ENCODE results near the gene TMEM18.

Gene TMEM18

GRCh38 chr2:620004-620403 lies 57.2 kb downstream of the TMEM18 start:
- no peak overlapping the region for H3K4me3 ChIP-seq (ENCODE audit: low read depth, low read length)
- no peak overlapping the region for H3K23ac ChIP-seq (ENCODE audit: low read length)
- H4K91ac ChIP-seq (ENCODE audit: low read depth, low read length) = no peak overlapping the region
- H3K14ac ChIP-seq (ENCODE audit: low read length) = no peak overlapping the region
- no peaks in the 10 kb centered on the region for H3K4me1 ChIP-seq (ENCODE audit: control insufficient read depth in 1 of 2, insufficient read depth in 2 of 2, low read length in 2 of 2)
- no peak overlapping the region for H3K4ac ChIP-seq (ENCODE audit: low read depth, low read length)
- H3K27ac ChIP-seq (ENCODE audit: low read depth, low read length) = no peak overlapping the region
- no peak overlapping the region for H2AK5ac ChIP-seq (ENCODE audit: low read length)
- peak overlapping the region; percentile 39 for H3K9ac ChIP-seq (ENCODE audit: low read length)
- H2BK120ac ChIP-seq (ENCODE audit: insufficient read depth, low read length, poor library complexity) = no peak overlapping the region
- no peak overlapping the region for H2AFZ ChIP-seq (ENCODE audit: insufficient read depth, low read length, poor library complexity)
- H4K8ac ChIP-seq (ENCODE audit: low read depth, low read length) = no peak overlapping the region
- no peak overlapping the region for H2BK12ac ChIP-seq (ENCODE audit: low read length)
- no CpG with 5 or more reads among the region's 14 CpGs for WGBS (ENCODE audit: extremely low coverage, insufficient coverage, insufficient read length)
- H3K9me3 ChIP-seq (ENCODE audit: insufficient read depth, low read depth, low read length) = no peaks in the 10 kb centered on the region
- no peaks in the 10 kb centered on the region for H3K27me3 ChIP-seq (ENCODE audit: insufficient read depth, low read length)
- no peak for DNase-seq
- H3K79me2 ChIP-seq (ENCODE audit: control insufficient read depth, insufficient read depth, low read length, poor library complexity) = no peaks in the 10 kb centered on the region
- no peak overlapping the region for H2BK5ac ChIP-seq (ENCODE audit: low read depth, low read length, poor library complexity)
- no peaks in the 10 kb centered on the region for H3K79me1 ChIP-seq (ENCODE audit: low read length)
- no peak overlapping the region for H3K18ac ChIP-seq (ENCODE audit: low read length)
- H4K12ac ChIP-seq (ENCODE audit: low read depth, low read length) = no peak overlapping the region
- H3K4me2 ChIP-seq (ENCODE audit: low read length) = no peak overlapping the region
- H3K36me3 ChIP-seq (ENCODE audit: control insufficient read depth in 1 of 2, insufficient read depth in 2 of 2, low read length in 2 of 2) = no peaks in the 10 kb centered on the region

DNA sequence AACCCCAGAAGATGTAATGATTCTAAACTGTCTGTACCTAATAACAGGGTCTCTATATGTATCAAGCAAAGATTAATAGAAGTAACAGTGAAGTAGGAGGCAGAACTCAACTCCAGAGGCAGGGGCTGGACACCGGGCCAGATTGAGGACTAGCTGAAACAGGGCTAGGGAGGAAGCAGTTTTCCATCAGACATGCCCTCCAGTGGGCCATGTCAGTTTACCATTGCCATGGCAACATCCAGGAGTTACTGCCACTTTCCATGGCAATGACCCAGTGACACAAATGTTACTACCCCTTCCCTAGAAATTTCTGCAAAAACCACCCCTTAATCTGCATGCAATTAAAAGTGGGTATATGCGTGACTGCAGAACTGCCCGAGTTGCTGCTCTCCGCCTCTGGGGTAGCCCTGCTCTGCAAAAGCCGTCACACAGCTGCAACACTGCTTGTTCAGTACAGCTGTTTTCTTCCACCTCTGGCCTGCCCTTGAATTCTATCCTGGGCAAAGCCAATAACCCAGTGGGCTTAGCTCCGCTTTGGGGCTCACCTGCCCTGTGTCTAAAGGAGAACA lies 58.7 kb downstream of the TMEM18 start:
- no peak overlapping the region for H2BK12ac ChIP-seq (ENCODE audit: low read length)
- no peaks in the 10 kb centered on the region for H3K27me3 ChIP-seq (ENCODE audit: insufficient read depth, low read length)
- H2BK5ac ChIP-seq (ENCODE audit: low read depth, low read length, poor library complexity) = no peak overlapping the region
- H3K4me3 ChIP-seq (ENCODE audit: low read depth, low read length) = no peak overlapping the region
- H3K9ac ChIP-seq (ENCODE audit: low read length) = no peak overlapping the region
- H3K4me2 ChIP-seq (ENCODE audit: low read length) = no peak overlapping the region
- no peak overlapping the region for H3K18ac ChIP-seq (ENCODE audit: low read length)
- H4K12ac ChIP-seq (ENCODE audit: low read depth, low read length) = no peak overlapping the region
- H3K79me1 ChIP-seq (ENCODE audit: low read length) = no peaks in the 10 kb centered on the region
- no peaks in the 10 kb centered on the region for H3K4me1 ChIP-seq (ENCODE audit: control insufficient read depth in 1 of 2, insufficient read depth in 2 of 2, low read length in 2 of 2)
- no peaks in the 10 kb centered on the region for H3K9me3 ChIP-seq (ENCODE audit: insufficient read depth, low read depth, low read length)
- no peak overlapping the region for H2AFZ ChIP-seq (ENCODE audit: insufficient read depth, low read length, poor library complexity)
- DNase-seq = no peak
- no peak overlapping the region for H2BK120ac ChIP-seq (ENCODE audit: insufficient read depth, low read length, poor library complexity)
- H4K8ac ChIP-seq (ENCODE audit: low read depth, low read length) = no peak overlapping the region
- H3K79me2 ChIP-seq (ENCODE audit: control insufficient read depth, insufficient read depth, low read length, poor library complexity) = no peaks in the 10 kb centered on the region
- no peaks in the 10 kb centered on the region for H3K36me3 ChIP-seq (ENCODE audit: control insufficient read depth in 1 of 2, insufficient read depth in 2 of 2, low read length in 2 of 2)
- H3K27ac ChIP-seq (ENCODE audit: low read depth, low read length) = no peak overlapping the region
- WGBS (ENCODE audit: extremely low coverage, insufficient coverage, insufficient read length) = no CpG with 5 or more reads among the region's 6 CpGs
- H3K4ac ChIP-seq (ENCODE audit: low read depth, low read length) = no peak overlapping the region
- no peak overlapping the region for H4K91ac ChIP-seq (ENCODE audit: low read depth, low read length)
- H3K23ac ChIP-seq (ENCODE audit: low read length) = no peak overlapping the region
- H2AK5ac ChIP-seq (ENCODE audit: low read length) = no peak overlapping the region
- no peak overlapping the region for H3K14ac ChIP-seq (ENCODE audit: low read length)

- H3K4me2 ChIP-seq (ENCODE audit: low read length) = no peak overlapping the region
- no peak overlapping the region for H3K9ac ChIP-seq (ENCODE audit: low read length)
- no peak overlapping the region for H3K27ac ChIP-seq (ENCODE audit: low read depth, low read length)
- H2AK5ac ChIP-seq (ENCODE audit: low read length) = no peak overlapping the region
- no peaks in the 10 kb centered on the region for H3K79me1 ChIP-seq (ENCODE audit: low read length)
- H4K91ac ChIP-seq (ENCODE audit: low read depth, low read length) = no peak overlapping the region
- H2BK120ac ChIP-seq (ENCODE audit: insufficient read depth, low read length, poor library complexity) = no peak overlapping the region
- no peaks in the 10 kb centered on the region for H3K79me2 ChIP-seq (ENCODE audit: control insufficient read depth, insufficient read depth, low read length, poor library complexity)
- no peak for DNase-seq
- no CpG with 5 or more reads among the region's 3 CpGs for WGBS (ENCODE audit: extremely low coverage, insufficient coverage, insufficient read length)
- no peak overlapping the region for H4K12ac ChIP-seq (ENCODE audit: low read depth, low read length)
- no peaks in the 10 kb centered on the region for H3K4me1 ChIP-seq (ENCODE audit: control insufficient read depth in 1 of 2, insufficient read depth in 2 of 2, low read length in 2 of 2)
- no peak overlapping the region for H2BK12ac ChIP-seq (ENCODE audit: low read length)
- no peak overlapping the region for H3K4ac ChIP-seq (ENCODE audit: low read depth, low read length)
- no peaks in the 10 kb centered on the region for H3K9me3 ChIP-seq (ENCODE audit: insufficient read depth, low read depth, low read length)
- no peak overlapping the region for H3K18ac ChIP-seq (ENCODE audit: low read length)
- H2AFZ ChIP-seq (ENCODE audit: insufficient read depth, low read length, poor library complexity) = no peak overlapping the region
- no peak overlapping the region for H3K14ac ChIP-seq (ENCODE audit: low read length)
- H4K8ac ChIP-seq (ENCODE audit: low read depth, low read length) = no peak overlapping the region
- no peak overlapping the region for H3K23ac ChIP-seq (ENCODE audit: low read length)
- no peaks in the 10 kb centered on the region for H3K36me3 ChIP-seq (ENCODE audit: control insufficient read depth in 1 of 2, insufficient read depth in 2 of 2, low read length in 2 of 2)
- H3K4me3 ChIP-seq (ENCODE audit: low read depth, low read length) = no peak overlapping the region
- no peak overlapping the region for H2BK5ac ChIP-seq (ENCODE audit: low read depth, low read length, poor library complexity)
- H3K27me3 ChIP-seq (ENCODE audit: insufficient read depth, low read length) = no peaks in the 10 kb centered on the region
These were observed 59.2 kb downstream of the TMEM18 start for GRCh38 chr2:618005-618404.
